Inferior parietal cortex (tissue), 1 donor: Measurements from ENCODE around the gene CMTM4.
"Not testable (repeated sequence)": the region's sequence is repeated elsewhere in the genome, so short reads cannot be mapped to it uniquely, and the experiment has no call there.

Source experiments
- DNase-seq: peaks from one replicate; pipeline ENCODE4 v3.0.0-alpha.2; 2016; ENCODE audit errors: extremely low spot score

The CMTM4 gene

GRCh38 chr16:66641387-66641786 lies 55.2 kb downstream of the CMTM4 start:
- DNase-seq = no peak

- no peak for DNase-seq
Measured at GRCh38 chr16:66640724-66641314, 55.7 kb downstream of the CMTM4 start.

- DNase-seq = no peak
Measured at GRCh38 chr16:66639091-66639885, 57.3 kb downstream of the CMTM4 start.

GRCh38 chr16:66637806-66638205 lies 58.7 kb downstream of the CMTM4 start:
- DNase-seq = no peak

- no peak for DNase-seq
Measured at GRCh38 chr16:66636199-66636598, 60.3 kb downstream of the CMTM4 start.

GRCh38 chr16:66635406-66635805 lies 61.1 kb downstream of the CMTM4 start:
- no peak for DNase-seq

GRCh38 chr16:66634527-66635196 lies 61.9 kb downstream of the CMTM4 start:
- no peak for DNase-seq

- not testable (repeated sequence) for DNase-seq
Measured at GRCh38 chr16:66631558-66631957, 65.0 kb downstream of the CMTM4 start.

GRCh38 chr16:66630561-66631260 lies 65.8 kb downstream of the CMTM4 start:
- not testable (repeated sequence) for DNase-seq

GRCh38 chr16:66629856-66630255 lies 66.7 kb downstream of the CMTM4 start:
- no peak for DNase-seq

- DNase-seq = not testable (repeated sequence)
Measured at GRCh38 chr16:66627611-66628378, 68.7 kb downstream of the CMTM4 start.

GRCh38 chr16:66623755-66624154 lies 72.8 kb downstream of the CMTM4 start:
- no peak for DNase-seq

- DNase-seq = no peak
Measured at GRCh38 chr16:66622863-66623262, 73.7 kb downstream of the CMTM4 start.

- DNase-seq = no peak
Measured at GRCh38 chr16:66621973-66622372, 74.6 kb downstream of the CMTM4 start.

- DNase-seq = no peak
Measured at GRCh38 chr16:66620429-66620795, 76.1 kb downstream of the CMTM4 start.

GRCh38 chr16:66619534-66620428 lies 76.8 kb downstream of the CMTM4 start:
- no peak for DNase-seq

GRCh38 chr16:66618588-66619375 lies 77.8 kb downstream of the CMTM4 start:
- DNase-seq = no peak

GRCh38 chr16:66617728-66618127 lies 78.8 kb downstream of the CMTM4 start:
- DNase-seq = no peak

GRCh38 chr16:66617010-66617434 lies 79.5 kb downstream of the CMTM4 start:
- DNase-seq = no peak

GRCh38 chr16:66616592-66616991 lies 80.0 kb downstream of the CMTM4 start:
- DNase-seq = no peak
